ENCODE results near the gene SETD1B. TPM values are rescaled to one million over a fixed set of nuclear protein-coding genes. Genes with fewer than 3 reads are reported as not detected.
"Not testable (repeated sequence)": the region's sequence is repeated elsewhere in the genome, so short reads cannot be mapped to it uniquely, and the experiment has no call there.

SETD1B gene
- 10 to 100 TPM; 33.7 to 35.9 TPM for total RNA-seq

DNA sequence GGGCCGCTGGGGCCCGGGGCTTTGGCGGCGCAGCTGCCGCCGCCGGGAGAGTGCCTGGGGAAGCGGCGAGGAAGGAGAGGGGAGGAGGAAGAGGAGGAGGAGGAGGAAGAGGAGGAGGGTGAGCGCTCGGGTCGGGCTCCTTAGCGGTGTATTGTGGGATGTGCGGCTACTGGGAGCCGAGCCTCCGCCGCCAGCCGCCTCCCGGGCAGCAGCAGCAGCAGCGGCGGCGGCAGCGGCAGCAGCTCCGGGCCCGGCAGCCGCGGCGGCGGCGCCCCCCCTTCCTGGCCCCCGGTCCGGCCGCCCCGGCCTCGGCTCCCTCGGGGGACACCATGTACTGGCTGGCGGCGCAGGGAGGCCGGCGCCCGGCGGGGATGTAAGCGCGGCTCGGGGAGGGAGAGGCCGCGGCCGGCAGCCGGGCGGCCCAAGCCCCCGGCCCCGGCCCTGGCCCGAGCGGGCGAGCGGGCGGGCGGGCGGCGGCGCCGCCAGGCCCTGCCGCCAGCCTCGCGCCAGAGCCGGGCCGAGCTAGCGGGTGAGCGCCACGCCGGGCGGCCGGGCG is at the start of gene SETD1B:
TSS of gene SETD1B (plus strand) at position 149 of the 556 bp plus-strand sequence. CDS start 729 bp downstream, outside the sequence.
- H3K36me3 Mint-ChIP-seq: peaks cover 29% of the 10 kb centered on the region
- no peaks in the 10 kb centered on the region for H3K27me3 Mint-ChIP-seq
- H3K4me3 Mint-ChIP-seq: peak within 1 kb of the TSS; percentile 89
- peak within 1 kb of the TSS; percentile 100 for H3K27ac Mint-ChIP-seq
- ATAC-seq: no peak
- no peaks in the 10 kb centered on the region for H3K9me3 Mint-ChIP-seq (ENCODE audit: low read depth)
- peaks cover 27% of the 10 kb centered on the region for H3K4me1 Mint-ChIP-seq
- CTCF ChIA-PET: interaction anchor here (0.7 to 45.4 kb wide), 3 partner anchors 6 to 84 kb away, joined by 4 to 1678 read pairs (median 1678); partner anchors contain the start of genes PSMD9, RHOF and SETD1B
- peak; percentile 67 for DNase-seq

DNA sequence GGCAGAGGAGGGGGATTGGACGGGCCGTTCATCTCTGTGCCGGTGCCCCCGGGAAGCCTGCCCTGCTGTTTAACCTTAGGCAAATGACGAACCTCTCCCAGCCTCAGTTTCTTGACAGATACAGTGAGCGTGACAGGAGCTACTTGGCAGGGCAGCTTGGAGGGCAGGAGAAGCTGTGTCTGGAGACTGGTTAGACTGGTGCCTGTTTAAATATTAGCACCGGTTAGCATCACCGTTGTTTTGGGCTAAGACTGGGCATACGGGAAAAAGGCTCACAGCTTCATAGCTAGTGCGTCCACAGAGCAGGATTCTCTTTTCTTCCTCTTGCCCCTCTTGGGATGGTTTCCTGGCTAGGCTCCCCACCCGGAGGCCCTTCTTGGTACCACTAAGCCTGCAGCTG is 49.0 kb upstream of the SETD1B start:
- Mint-ChIP-seq H3K27me3 (no peaks in the 10 kb centered on the region), H3K36me3 (peaks cover 3% of the 10 kb centered on the region), H3K9me3 (ENCODE audit: low read depth) (no peaks in the 10 kb centered on the region), H3K4me1 (peaks cover 17% of the 10 kb centered on the region), H3K4me3 (no peak overlapping the region), H3K27ac (no peak overlapping the region)
- ATAC-seq (no peak), DNase-seq (no peak)
- CTCF ChIA-PET: interaction anchor here (1.4 to 2.2 kb wide), 2 partner anchors 10 to 18 kb away, joined by 3 to 13 read pairs; no protein-coding TSS in a partner anchor

DNA sequence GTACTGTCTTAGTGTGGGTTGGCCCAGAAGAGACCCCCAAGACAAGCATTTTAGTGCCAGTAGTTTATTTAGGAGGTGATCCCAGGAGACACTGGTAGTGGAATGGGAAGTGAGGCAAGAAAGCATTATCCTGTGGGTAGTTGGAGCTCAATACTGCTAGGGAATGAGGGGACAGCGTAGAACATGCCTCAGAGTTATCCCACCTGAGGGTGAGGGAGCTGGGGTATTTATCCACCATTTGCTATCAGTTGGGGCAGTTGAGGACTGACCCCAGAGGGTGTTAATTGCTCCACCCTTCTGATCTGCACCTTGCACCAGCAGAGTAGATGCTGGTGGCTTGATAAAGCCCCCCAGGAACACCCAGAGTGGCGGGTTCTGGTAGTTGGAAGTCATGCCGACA is 48.2 kb upstream of the SETD1B start:
- Mint-ChIP-seq H3K9me3 (ENCODE audit: low read depth) (no peaks in the 10 kb centered on the region), H3K4me1 (peaks cover 17% of the 10 kb centered on the region), H3K27me3 (no peaks in the 10 kb centered on the region), H3K36me3 (no peaks in the 10 kb centered on the region), H3K4me3 (no peak overlapping the region), H3K27ac (no peak overlapping the region)
- ATAC-seq (no peak), DNase-seq (no peak)
- CTCF ChIA-PET: interaction anchor here (0.7 to 2.2 kb wide), 4 partner anchors 17 to 59 kb away, joined by 3 to 13 read pairs (median 8); partner anchors contain the start of gene RHOF

DNA sequence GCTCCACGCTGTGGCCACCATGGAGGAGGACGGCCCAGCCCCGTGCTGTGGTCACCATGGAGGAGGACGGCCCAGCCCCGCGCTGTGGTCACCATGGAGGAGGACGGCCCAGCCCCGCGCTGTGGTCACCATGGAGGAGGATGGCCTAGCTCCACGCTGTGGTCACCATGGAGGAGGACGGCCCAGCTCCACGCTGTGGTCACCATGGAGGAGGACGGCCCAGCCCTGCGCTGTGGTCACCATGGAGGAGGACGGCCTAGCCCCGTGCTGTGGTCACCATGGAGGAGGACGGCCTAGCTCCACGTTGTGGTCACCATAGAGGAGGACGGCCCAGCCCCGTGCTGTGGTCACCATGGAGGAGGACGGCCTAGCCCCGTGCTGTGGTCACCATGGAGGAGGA is 45.3 kb upstream of the SETD1B start:
- not testable (repeated sequence) for H3K27me3 Mint-ChIP-seq; H3K4me3 Mint-ChIP-seq; H3K27ac Mint-ChIP-seq; H3K9me3 Mint-ChIP-seq (ENCODE audit: low read depth); ATAC-seq; DNase-seq; H3K36me3 Mint-ChIP-seq
- peaks cover 17% of the 10 kb centered on the region for H3K4me1 Mint-ChIP-seq
- CTCF ChIA-PET: interaction anchor here (1.4 kb wide), 1 partner anchor 61 kb away, joined by 3 read pairs; no protein-coding TSS in a partner anchor

DNA sequence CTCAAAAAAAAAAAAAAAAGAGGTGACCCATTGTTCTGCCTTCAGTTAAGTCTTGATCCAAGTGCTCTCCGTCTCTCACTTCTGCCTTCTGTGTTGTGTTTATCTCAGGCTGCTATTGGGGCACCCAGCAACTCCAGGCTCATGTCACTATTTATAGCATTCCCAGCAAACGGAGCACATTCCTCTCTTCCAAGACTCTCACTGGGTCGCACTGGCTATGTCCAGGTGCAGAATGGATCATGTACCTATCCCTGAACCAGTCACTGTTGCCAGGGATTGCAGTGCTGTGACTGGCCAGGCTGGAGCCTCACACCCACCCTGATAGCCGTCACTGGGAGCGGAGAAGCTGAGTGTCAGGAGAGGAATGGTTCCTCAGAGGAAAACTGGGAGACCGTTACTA is 41.5 kb upstream of the SETD1B start:
- no peaks in the 10 kb centered on the region for H3K9me3 Mint-ChIP-seq (ENCODE audit: low read depth)
- no peak overlapping the region for H3K27ac Mint-ChIP-seq
- H3K36me3 Mint-ChIP-seq: no peaks in the 10 kb centered on the region
- H3K27me3 Mint-ChIP-seq: no peaks in the 10 kb centered on the region
- DNase-seq: no peak
- ATAC-seq: no peak
- H3K4me3 Mint-ChIP-seq: no peak overlapping the region
- H3K4me1 Mint-ChIP-seq: no peaks in the 10 kb centered on the region
- CTCF ChIA-PET: interaction anchor here (45.4 kb wide), 1 partner anchor 35 kb away, joined by 1678 read pairs; the partner anchor contains the start of genes RHOF and SETD1B

DNA sequence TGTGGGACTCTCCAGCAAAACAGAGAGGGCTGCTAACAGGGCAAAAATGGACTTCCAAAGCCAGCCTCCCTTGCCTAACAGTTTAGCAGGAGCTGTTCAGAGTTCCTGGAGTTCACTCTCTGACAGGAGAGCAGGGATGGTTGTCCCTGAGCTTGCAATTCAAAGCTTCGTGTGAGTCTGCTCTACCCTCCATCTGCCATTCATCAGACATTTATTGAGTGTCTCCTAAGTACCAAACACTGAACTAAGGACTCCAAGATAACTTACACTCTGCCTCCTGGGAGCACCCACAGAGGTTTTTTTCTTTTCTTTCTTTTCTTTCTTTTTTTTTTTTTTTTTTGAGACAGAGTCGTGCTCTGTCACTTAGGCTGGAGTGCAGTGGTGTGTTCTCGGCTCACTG is 39.0 kb upstream of the SETD1B start:
- no peaks in the 10 kb centered on the region for H3K4me1 Mint-ChIP-seq
- H3K4me3 Mint-ChIP-seq: no peak overlapping the region
- H3K9me3 Mint-ChIP-seq (ENCODE audit: low read depth): no peaks in the 10 kb centered on the region
- ATAC-seq (no peak), DNase-seq (no peak)
- H3K36me3 Mint-ChIP-seq: no peaks in the 10 kb centered on the region
- no peaks in the 10 kb centered on the region for H3K27me3 Mint-ChIP-seq
- CTCF ChIA-PET: interaction anchor here (0.9 to 45.4 kb wide), 3 partner anchors 10 to 33 kb away, joined by 3 to 1678 read pairs (median 3); partner anchors contain the start of genes RHOF and SETD1B
- no peak overlapping the region for H3K27ac Mint-ChIP-seq

DNA sequence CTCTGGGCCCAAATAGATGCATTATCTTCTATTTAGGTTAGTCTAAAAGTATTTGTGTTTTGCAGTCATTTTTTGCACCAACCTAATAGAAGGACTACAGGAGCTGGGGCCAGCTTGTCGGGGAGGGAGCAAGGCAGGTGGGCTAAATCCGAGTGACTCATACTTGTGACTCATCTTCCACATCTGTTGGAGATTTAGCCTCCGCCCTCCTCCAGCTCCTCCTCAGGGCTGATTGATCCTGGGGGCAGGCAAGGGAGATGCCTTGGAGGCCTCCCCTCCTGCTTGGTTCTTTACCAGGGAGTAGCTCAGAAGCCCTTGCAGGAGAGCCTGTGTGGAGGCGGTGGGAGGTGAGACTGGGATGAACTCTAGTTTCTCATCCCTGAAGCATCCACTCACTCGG is 38.2 kb upstream of the SETD1B start:
- no peak for ATAC-seq

DNA sequence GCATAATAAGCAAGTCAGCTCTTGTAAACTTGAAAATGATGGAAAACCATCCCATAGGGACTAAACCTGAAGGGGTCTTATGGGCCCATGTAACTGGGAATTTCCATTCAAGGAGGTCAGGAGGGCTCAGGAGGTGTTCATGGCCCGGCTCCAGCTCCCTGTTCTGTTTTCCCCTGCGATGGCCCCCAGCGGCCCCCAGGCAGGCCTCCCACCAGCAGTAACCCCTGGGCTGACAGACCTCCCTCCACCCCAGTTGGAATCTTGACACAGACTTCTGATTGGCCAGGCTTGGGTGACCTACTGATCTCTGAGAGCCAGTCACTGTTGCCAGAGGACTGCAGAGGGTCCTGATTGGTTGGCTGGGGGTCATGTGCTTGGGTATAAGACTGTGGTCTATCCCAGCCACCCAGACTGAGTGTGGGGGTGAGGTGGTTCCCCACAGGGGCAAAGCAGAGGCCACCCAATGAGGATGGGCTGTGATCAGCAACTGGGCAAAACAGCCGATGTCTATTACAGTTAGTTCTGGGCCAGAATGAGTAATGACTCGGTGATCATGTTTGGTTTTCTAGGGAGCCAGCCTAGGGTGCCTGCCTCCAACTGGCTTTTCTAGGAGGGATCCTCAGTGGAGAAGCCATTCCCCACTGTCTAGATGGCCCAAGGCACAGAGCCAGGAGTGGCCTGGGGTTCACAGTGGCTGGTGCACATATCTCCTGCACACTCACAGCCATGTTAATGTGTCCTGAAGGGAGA is 37.3 kb upstream of the SETD1B start:
- ATAC-seq (no peak), DNase-seq (no peak)
- H3K9me3 Mint-ChIP-seq (ENCODE audit: low read depth): no peaks in the 10 kb centered on the region
- no peak overlapping the region for H3K27ac Mint-ChIP-seq
- CTCF ChIA-PET: interaction anchor here (0.5 to 45.4 kb wide), 4 partner anchors 9 to 135 kb away, joined by 3 to 1678 read pairs (median 3); partner anchors contain the start of genes RHOF and SETD1B
- no peaks in the 10 kb centered on the region for H3K36me3 Mint-ChIP-seq
- no peaks in the 10 kb centered on the region for H3K27me3 Mint-ChIP-seq
- H3K4me3 Mint-ChIP-seq: no peak overlapping the region
- no peaks in the 10 kb centered on the region for H3K4me1 Mint-ChIP-seq

More for the DNA sequence above, 38.2 kb upstream of the SETD1B start:
- Mint-ChIP-seq H3K36me3 (no peaks in the 10 kb centered on the region), H3K27ac (no peak overlapping the region), H3K4me1 (no peaks in the 10 kb centered on the region), H3K4me3 (no peak overlapping the region), H3K9me3 (ENCODE audit: low read depth) (no peaks in the 10 kb centered on the region), H3K27me3 (no peaks in the 10 kb centered on the region)
- CTCF ChIA-PET: interaction anchor here (0.9 to 45.4 kb wide), 3 partner anchors 10 to 68 kb away, joined by 3 to 1678 read pairs (median 5); partner anchors contain the start of genes RHOF and SETD1B
- DNase-seq: no peak

DNA sequence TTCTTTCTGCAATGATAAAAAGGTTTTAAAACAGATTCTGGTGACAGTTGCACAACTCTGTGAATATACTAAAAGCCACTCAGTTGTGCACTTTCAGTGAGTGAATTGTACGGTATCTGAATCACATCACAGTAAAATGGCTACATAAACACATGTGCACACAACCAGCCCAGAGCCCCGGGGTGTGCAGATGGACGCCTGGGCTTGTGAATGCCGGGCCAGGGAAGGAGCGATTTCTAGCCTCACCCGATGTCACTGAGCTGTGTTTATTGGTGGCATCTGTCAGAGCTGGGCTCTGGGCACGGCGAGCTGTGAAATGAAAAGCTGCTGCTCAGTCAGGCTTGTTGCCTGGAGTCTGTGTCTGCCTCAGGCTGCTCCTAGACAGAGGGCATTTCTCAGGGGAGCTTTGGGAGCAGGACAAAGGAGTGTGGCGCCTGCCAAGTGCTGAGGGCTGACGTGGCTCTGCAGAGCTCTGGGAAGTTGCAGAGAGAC is 36.2 kb upstream of the SETD1B start:
- DNase-seq (no peak), ATAC-seq (no peak)
- H3K27me3 Mint-ChIP-seq: no peaks in the 10 kb centered on the region
- CTCF ChIA-PET: interaction anchor here (1.4 to 45.4 kb wide), 2 partner anchors 10 to 30 kb away, joined by 3 to 1678 read pairs; partner anchors contain the start of genes RHOF and SETD1B
- no peaks in the 10 kb centered on the region for H3K9me3 Mint-ChIP-seq (ENCODE audit: low read depth)
- H3K4me1 Mint-ChIP-seq: peaks cover 1% of the 10 kb centered on the region
- H3K4me3 Mint-ChIP-seq: no peak overlapping the region
- no peak overlapping the region for H3K27ac Mint-ChIP-seq
- no peaks in the 10 kb centered on the region for H3K36me3 Mint-ChIP-seq

DNA sequence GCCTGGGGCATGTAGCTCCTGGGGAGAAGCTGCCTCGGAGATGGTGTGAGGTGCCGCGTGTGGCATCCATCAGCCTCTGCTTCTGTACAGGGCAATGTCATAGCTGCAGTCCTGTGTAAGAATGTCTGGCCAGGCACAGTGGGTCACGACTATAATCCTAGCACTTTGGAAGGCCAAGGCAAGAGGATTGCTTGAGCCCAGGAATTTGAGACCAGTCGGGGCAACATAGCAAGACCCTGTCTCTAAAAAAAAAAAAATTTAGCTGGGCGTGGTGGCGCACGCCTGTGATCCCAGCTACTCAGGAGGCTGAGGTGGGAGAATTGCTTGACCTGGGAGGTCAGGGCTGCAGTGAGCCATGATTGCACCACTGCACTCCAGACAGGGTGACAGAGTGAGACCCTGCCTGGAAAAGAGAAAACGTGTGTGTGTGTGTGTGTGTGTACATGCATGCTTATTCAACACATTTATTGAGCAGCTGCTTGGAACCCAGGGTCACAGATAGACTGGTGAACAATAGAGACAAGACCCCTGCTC is 34.4 kb upstream of the SETD1B start:
- Mint-ChIP-seq H3K36me3 (no peaks in the 10 kb centered on the region), H3K27ac (no peak overlapping the region), H3K9me3 (ENCODE audit: low read depth) (no peaks in the 10 kb centered on the region), H3K27me3 (no peaks in the 10 kb centered on the region), H3K4me1 (peaks cover 8% of the 10 kb centered on the region), H3K4me3 (no peak overlapping the region)
- no peak for DNase-seq
- CTCF ChIA-PET: interaction anchor here (0.6 to 45.4 kb wide), 4 partner anchors 28 to 71 kb away, joined by 3 to 1678 read pairs (median 6); partner anchors contain the start of genes RHOF and SETD1B
- no peak for ATAC-seq

DNA sequence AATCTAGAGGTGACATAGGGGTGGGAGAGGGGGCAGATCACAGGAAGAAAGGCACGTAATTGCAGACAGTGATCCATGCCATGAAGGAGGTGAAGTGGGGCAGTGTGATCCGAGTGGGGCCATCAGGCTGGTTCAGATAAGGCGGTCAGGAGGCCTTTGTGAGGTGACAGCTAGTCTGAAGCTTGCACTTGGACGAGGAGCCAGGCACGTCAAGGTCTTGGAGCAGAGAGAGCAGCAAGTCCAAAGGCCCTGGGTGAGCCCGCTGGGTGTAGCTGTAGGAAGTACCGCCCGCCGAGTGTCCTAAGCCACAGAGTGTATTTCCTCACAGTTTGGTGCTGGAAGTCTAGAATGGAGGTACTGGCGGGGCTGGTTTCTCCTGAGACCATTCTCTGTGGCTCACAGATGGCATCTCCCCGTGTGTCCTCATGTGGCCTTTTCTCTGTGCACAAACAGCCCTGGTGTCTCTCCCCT is 33.9 kb upstream of the SETD1B start:
- CTCF ChIA-PET: interaction anchor here (1.6 to 45.4 kb wide), 2 partner anchors 28 to 72 kb away, joined by 8 to 1678 read pairs; partner anchors contain the start of genes RHOF and SETD1B
- no peaks in the 10 kb centered on the region for H3K36me3 Mint-ChIP-seq
- H3K4me3 Mint-ChIP-seq: no peak overlapping the region
- no peak overlapping the region for H3K27ac Mint-ChIP-seq
- H3K9me3 Mint-ChIP-seq (ENCODE audit: low read depth): no peaks in the 10 kb centered on the region
- no peak for DNase-seq
- ATAC-seq: no peak
- no peaks in the 10 kb centered on the region for H3K27me3 Mint-ChIP-seq
- peaks cover 8% of the 10 kb centered on the region for H3K4me1 Mint-ChIP-seq

DNA sequence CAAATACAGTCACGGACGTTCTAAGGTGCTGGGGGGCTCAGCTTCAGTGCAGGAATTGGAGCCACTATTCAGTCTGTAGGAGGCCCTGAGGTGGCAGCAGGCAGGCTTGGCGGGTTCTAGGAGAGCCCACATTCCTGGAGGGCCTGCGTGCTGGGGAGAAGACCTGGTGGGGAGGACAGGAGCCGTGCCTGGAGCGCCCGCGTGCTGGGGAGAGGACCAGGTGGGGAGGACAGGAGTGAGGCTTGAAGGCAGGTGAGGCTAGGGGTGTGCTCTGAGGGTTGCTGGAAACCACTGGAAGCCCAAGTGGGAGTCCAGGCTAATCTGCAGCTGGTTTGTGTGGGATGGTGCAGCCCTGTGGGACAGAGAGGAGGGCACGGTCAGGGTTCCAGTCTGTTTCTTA is 33.4 kb upstream of the SETD1B start:
- H3K4me3 Mint-ChIP-seq: no peak overlapping the region
- DNase-seq (no peak), ATAC-seq (no peak)
- peaks cover 8% of the 10 kb centered on the region for H3K4me1 Mint-ChIP-seq
- no peaks in the 10 kb centered on the region for H3K36me3 Mint-ChIP-seq
- H3K27ac Mint-ChIP-seq: no peak overlapping the region
- CTCF ChIA-PET: interaction anchor here (1.6 to 45.4 kb wide), 2 partner anchors 27 to 72 kb away, joined by 8 to 1678 read pairs; partner anchors contain the start of genes RHOF and SETD1B
- no peaks in the 10 kb centered on the region for H3K27me3 Mint-ChIP-seq
- H3K9me3 Mint-ChIP-seq (ENCODE audit: low read depth): no peaks in the 10 kb centered on the region
